HUES48 (cell line): ENCODE results near the gene STUB1.

Experiments
- H3K27ac ChIP-seq: one replicate; pipeline ENCODE4 v1.7.0; 2013; ENCODE audit warnings: low read depth, low read length, inconsistent platforms
- H3K27me3 ChIP-seq: 2 replicates; pipeline ENCODE4 v1.6.1; 2013; ENCODE audit warnings: mild to moderate bottlenecking, low read length; ENCODE audit not compliant: control insufficient read depth, insufficient read depth
- H3K36me3 ChIP-seq: 2 replicates; pipeline ENCODE4 v1.6.1; 2013; ENCODE audit warnings: low read length; ENCODE audit not compliant: control insufficient read depth, insufficient read depth
- H3K4me1 ChIP-seq: 2 replicates; pipeline ENCODE4 v1.6.1; 2013; ENCODE audit warnings: mild to moderate bottlenecking, low read length; ENCODE audit not compliant: control insufficient read depth, insufficient read depth
- H3K4me3 ChIP-seq: 2 replicates; pipeline ENCODE4 v1.5.1; 2013; ENCODE audit warnings: mild to moderate bottlenecking, low read depth, low read length
- H3K9ac ChIP-seq: 2 replicates; pipeline ENCODE4 v1.6.1; 2013; ENCODE audit warnings: mild to moderate bottlenecking, low read depth, low read length, moderate library complexity
- H3K9me3 ChIP-seq: 2 replicates; pipeline ENCODE4 v1.6.1; 2013; ENCODE audit warnings: low read length; ENCODE audit not compliant: control insufficient read depth, insufficient read depth

The STUB1 gene

GRCh38 chr16:703406-703805, 23.2 kb downstream of the STUB1 start:
- Histone ChIP-seq H3K36me3 (no peaks in the 10 kb centered on the region), H3K9me3 (no peaks in the 10 kb centered on the region), H3K27me3 (peaks cover 94% of the 10 kb centered on the region), H3K27ac (no peak overlapping the region), H3K4me3 (no peak overlapping the region), H3K4me1 (no peaks in the 10 kb centered on the region), H3K9ac (no peak overlapping the region)

- Histone ChIP-seq H3K9me3 (no peaks in the 10 kb centered on the region), H3K9ac (no peak overlapping the region), H3K27ac (no peak overlapping the region), H3K27me3 (peaks cover 96% of the 10 kb centered on the region), H3K4me1 (no peaks in the 10 kb centered on the region), H3K4me3 (no peak overlapping the region), H3K36me3 (no peaks in the 10 kb centered on the region)
Observed at GRCh38 chr16:704047-704446, 23.8 kb downstream of the STUB1 start.

DNA sequence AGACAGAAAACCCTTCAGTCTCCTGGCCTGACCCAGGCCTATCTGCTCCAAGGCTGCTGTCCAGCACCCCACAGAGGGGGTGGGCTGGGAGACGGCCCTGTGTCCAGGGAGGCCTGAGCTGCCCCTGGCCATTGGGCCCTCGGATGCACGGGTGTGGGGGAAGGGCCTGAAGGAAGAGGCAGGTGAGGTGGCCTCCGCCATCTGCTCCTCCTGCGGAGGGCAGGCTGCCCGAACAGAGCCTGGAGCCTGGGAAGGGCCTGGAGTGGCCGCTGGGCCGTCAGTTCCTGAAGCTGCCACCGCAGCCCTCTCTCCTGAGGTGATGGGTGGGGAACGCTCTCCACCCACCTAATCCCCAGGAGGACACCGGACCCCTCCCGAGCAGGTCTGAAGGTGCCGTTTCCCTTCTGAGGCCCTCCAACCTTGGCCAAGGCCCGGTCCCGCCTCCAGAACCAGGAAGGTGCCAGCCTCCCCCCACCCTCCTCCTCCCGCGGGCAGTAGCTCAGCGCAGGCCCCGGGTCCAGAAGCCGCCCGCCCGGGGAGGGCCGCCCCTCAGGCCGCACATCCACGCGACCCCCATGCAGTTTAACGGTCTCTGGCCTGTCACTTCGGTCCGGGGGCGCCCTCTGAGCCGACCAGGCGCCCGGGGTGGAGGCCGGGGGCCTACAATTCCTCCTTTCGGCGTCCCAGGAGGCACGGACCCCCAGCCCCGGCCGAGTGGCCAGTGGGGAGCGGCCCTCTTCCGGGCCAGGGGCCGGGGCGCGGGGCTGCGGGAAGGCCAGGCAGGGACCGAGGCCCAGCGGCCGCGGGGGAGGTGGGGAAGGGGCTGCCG, 24.6 kb downstream of the STUB1 start:
- Histone ChIP-seq H3K9ac (no peak overlapping the region), H3K27ac (no peak overlapping the region), H3K27me3 (peaks cover 95% of the 10 kb centered on the region), H3K36me3 (no peaks in the 10 kb centered on the region), H3K4me3 (peak overlapping the region; percentile 35; the same call in 1 of the 2 replicates), H3K4me1 (no peaks in the 10 kb centered on the region; the same call in 1 of the 2 replicates), H3K9me3 (no peaks in the 10 kb centered on the region)

- H3K27ac ChIP-seq = no peak within 1 kb of the TSS
- H3K27me3 ChIP-seq = peaks cover 87% of the 10 kb centered on the region
- no peak within 1 kb of the TSS for H3K9ac ChIP-seq
- no peaks in the 10 kb centered on the region for H3K9me3 ChIP-seq
- no peaks in the 10 kb centered on the region for H3K36me3 ChIP-seq
- H3K4me1 ChIP-seq = peaks cover 2% of the 10 kb centered on the region; the same call in 1 of the 2 replicates
- peak within 1 kb of the TSS; percentile 57 for H3K4me3 ChIP-seq
Observed at GRCh38 chr16:705431-706188, 25.4 kb downstream of the STUB1 start, which contains the start of gene FBXL16. TSS of gene FBXL16 (minus strand) at chr16:705801. CDS start at chr16:697405, 8,396 bp downstream.

DNA sequence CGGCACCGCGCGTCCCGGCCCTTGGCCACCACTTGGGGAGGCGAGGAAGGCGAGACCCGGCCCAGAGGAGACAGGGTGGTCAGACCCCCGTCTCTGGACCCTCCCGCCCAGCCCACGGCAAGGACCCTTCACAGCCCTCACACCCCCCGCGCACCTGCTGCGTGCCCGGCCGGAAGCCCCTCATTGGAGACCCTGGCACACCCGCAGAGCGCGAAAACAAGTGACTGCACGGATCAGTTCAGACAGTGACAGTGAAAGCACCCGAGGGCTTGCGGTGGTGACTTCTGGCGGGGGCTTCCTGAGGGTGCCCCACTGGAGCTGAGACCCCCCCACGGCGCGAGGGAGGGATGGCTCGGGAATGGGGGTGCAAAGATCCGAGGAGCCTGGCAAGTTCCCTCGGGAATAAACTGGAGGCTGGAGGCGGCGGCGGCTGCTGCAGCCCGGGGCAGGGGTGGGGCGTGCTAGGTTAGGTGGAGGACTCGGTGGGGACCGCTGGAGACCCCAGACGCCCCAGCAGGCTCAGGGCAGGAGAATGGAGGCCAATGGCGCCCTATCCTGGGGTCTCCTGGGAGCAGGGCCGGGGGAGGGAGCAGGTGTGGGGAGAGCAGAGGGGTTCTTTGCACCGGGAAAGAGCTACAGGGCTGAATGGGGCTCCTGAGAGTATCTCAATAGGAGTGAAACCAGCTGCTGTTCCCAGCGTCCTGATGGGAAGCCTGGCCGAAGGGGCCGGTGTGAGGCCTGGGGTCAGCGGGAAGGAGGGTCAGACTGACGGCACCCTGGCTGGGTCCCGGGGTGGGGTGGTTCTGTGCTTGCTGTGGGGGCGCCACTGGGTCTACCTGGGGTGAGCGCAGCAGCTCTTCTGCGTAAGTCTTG, 26.2 kb downstream of the STUB1 start:
- H3K36me3 ChIP-seq = no peaks in the 10 kb centered on the region
- H3K4me3 ChIP-seq = peak overlapping the region; percentile 49
- no peaks in the 10 kb centered on the region for H3K9me3 ChIP-seq
- peaks cover 2% of the 10 kb centered on the region; the same call in 1 of the 2 replicates for H3K4me1 ChIP-seq
- H3K27me3 ChIP-seq = peaks cover 79% of the 10 kb centered on the region
- no peak overlapping the region for H3K9ac ChIP-seq
- no peak overlapping the region for H3K27ac ChIP-seq

GRCh38 chr16:707062-707538, 26.9 kb downstream of the STUB1 start:
- no peak overlapping the region for H3K27ac ChIP-seq
- H3K4me3 ChIP-seq = peak overlapping the region; percentile 49; the same call in 1 of the 2 replicates
- no peaks in the 10 kb centered on the region for H3K36me3 ChIP-seq
- H3K9me3 ChIP-seq = no peaks in the 10 kb centered on the region
- peaks cover 72% of the 10 kb centered on the region for H3K27me3 ChIP-seq
- peaks cover 2% of the 10 kb centered on the region; the same call in 1 of the 2 replicates for H3K4me1 ChIP-seq
- H3K9ac ChIP-seq = no peak overlapping the region

GRCh38 chr16:708019-708418, 27.8 kb downstream of the STUB1 start:
- Histone ChIP-seq H3K4me3 (no peak overlapping the region), H3K9ac (no peak overlapping the region), H3K4me1 (peaks cover 2% of the 10 kb centered on the region; the same call in 1 of the 2 replicates), H3K9me3 (no peaks in the 10 kb centered on the region), H3K36me3 (no peaks in the 10 kb centered on the region), H3K27ac (no peak overlapping the region), H3K27me3 (peaks cover 63% of the 10 kb centered on the region)

DNA sequence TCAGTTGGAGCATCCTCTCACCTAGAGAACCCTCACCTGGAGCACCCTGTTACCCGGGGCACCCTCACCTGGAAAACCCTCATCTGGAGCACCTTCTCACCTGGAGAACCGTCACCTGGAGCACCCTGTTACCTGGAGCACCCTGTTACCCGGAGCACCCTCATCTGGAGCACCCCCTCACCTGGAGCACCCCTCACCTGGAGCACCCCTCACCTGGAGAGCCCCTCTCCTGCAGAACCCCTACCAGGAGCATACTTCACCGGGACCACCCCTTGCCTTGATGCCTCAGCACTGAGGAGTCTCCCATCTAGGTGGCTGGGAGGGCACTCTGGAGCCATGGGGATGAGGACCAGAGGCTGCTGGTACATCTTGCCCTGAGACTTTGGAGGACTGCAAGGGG, 28.7 kb downstream of the STUB1 start:
- Histone ChIP-seq H3K27me3 (peaks cover 58% of the 10 kb centered on the region), H3K4me3 (no peak overlapping the region), H3K4me1 (peaks cover 2% of the 10 kb centered on the region; the same call in 1 of the 2 replicates), H3K36me3 (no peaks in the 10 kb centered on the region), H3K9ac (no peak overlapping the region), H3K27ac (no peak overlapping the region), H3K9me3 (no peaks in the 10 kb centered on the region)

DNA sequence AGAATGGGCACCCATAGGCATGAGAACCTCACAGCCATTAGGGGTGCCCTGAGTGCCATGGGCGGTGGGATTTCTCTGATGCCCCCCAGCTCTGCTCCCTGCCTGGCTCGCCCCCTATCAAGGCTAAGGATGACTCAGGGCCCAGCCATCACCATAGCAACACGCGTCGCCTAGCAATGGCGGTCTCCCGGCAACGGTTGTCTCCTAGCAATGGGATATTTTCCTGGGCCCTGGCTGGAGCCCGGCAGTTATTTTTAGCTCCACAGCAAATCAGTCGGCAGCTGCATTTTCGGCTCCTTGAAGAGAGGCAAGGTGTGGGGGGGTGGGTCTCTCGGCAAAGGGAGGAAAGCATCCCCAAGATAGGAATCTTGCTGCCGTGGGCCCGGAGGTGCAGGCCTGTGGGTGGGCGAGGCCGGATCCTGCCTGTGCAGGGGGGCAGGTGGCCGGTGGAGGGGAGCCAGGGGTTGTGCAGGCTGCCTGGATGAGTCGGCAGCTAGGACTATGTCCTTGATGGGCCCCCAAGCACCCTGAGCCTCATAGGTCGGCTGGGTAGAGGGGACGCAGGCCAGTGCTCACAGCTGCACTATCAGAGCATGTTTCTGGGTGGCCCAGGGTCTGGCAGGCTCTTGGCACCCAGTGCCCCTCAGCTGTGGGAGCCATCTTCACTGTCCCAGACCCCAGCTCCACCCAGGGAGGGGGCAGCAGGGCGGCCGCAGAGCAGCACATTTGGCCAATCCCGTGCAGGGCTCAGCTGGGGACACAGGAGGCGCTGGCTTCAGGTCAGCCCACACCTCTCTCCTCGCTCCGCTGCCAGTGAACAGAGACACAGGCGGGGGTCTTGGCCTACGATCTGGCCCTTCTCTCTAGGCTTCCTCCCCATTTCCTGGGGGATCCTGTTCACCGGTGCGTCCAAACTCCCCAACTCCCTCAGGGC, 29.6 kb downstream of the STUB1 start:
- Histone ChIP-seq H3K27ac (no peak overlapping the region), H3K9ac (no peak overlapping the region), H3K36me3 (no peaks in the 10 kb centered on the region), H3K27me3 (peaks cover 55% of the 10 kb centered on the region), H3K9me3 (no peaks in the 10 kb centered on the region), H3K4me3 (no peak overlapping the region), H3K4me1 (peaks cover 2% of the 10 kb centered on the region; the same call in 1 of the 2 replicates)
